SJSA1 (cell line): ENCODE data around the gene ITGA11. TPM values are rescaled to one million over a fixed set of nuclear protein-coding genes. Genes with fewer than 3 reads are reported as not detected.
A peak's percentile ranks its signal among the peaks of the same experiment; 100 is the strongest.
"Not testable (repeated sequence)": the region's sequence is repeated elsewhere in the genome, so short reads cannot be mapped to it uniquely, and the experiment has no call there.

Source experiments
- DNase-seq, 2 experiments: peaks; one replicate each; pipeline ENCODE4 v3.0.0-alpha.2; 2015 to 2020; ENCODE audit warnings: low spot score in 2 of 2, low read depth in 1 of 2
- H3K27ac ChIP-seq: fragments of 250-450 bp; sonication (Bioruptor Pico); 2 replicates; pipeline ENCODE4 v1.5.1; 2020; ENCODE audit warnings: mild to moderate bottlenecking, moderate library complexity
- H3K27me3 ChIP-seq: fragments of 250-450 bp; sonication (Bioruptor Pico); replicated peaks from 2 replicates; pipeline ENCODE4 v1.5.1; 2020; ENCODE audit warnings: mild to moderate bottlenecking, moderate library complexity
- H3K36me3 ChIP-seq: fragments of 250-450 bp; sonication (Bioruptor Pico); 2 replicates; pipeline ENCODE4 v1.5.1; 2020; ENCODE audit warnings: mild to moderate bottlenecking
- H3K4me1 ChIP-seq: fragments of 250-450 bp; sonication (Bioruptor Pico); replicated peaks from 2 replicates; pipeline ENCODE4 v1.6.1; 2021; ENCODE audit warnings: mild to moderate bottlenecking
- H3K4me3 ChIP-seq: fragments of 250-450 bp; sonication (Bioruptor Pico); 2 replicates; pipeline ENCODE4 v1.5.1; 2020; ENCODE audit warnings: mild to moderate bottlenecking
- H3K9me3 ChIP-seq: fragments of 250-450 bp; sonication (Bioruptor Pico); replicated peaks from 2 replicates; pipeline ENCODE4 v1.5.1; 2020; ENCODE audit warnings: mild to moderate bottlenecking
- total RNA-seq: library from RNA; depleted of rRNA; stranded (reverse); fragments of >200 nt; shearing (Covaris generic); gene quantifications from 2 replicates; pipeline ENCODE4 v1.2.3, GENCODE V29; 2014

Gene ITGA11
- total RNA-seq, 1 experiment from 2014 or later: 0.34 TPM

DNA sequence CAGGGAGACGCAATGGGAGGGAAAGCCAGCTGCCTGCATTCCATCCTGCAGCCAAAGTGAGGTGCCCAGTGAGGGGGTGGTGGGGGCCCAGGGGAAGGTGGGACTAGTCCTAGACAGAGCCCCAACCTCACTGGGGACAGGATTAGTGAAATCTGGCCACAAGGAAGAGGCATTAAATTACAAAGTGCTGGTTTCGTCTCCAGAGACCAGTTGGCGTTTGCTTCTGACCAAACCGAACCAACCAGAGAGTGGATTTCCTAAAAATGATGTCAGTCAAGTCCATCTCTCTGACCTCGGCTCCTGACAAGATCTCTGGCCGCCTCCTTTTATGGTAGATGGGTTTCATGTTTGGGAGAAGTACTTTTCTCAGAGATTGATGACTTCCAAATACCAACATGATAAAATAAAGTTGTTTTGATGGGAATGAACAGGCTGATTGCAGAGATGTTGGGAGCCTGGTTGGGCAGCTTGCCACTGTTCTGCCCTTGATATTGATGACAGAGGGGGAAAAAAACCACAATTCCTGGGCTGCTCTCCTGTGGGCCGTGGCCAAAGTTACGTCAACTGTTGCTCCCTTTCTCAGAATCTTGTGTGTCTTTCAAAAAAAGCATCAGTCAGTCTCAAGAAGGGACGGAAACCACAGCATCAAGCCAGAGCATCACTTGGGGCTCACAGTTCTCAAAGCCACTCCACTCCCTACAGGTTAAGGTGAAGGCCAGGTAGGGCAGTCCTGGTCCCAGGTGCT lies 24.6 kb downstream of the ITGA11 start:
- no peak overlapping the region for H3K27ac ChIP-seq
- no peaks in the 10 kb centered on the region for H3K9me3 ChIP-seq
- H3K4me1 ChIP-seq: no peaks in the 10 kb centered on the region
- no peak overlapping the region for H3K4me3 ChIP-seq
- DNase-seq: peak in 1 of 2 experiments; percentile 36
- no peaks in the 10 kb centered on the region for H3K36me3 ChIP-seq
- no peaks in the 10 kb centered on the region for H3K27me3 ChIP-seq

DNA sequence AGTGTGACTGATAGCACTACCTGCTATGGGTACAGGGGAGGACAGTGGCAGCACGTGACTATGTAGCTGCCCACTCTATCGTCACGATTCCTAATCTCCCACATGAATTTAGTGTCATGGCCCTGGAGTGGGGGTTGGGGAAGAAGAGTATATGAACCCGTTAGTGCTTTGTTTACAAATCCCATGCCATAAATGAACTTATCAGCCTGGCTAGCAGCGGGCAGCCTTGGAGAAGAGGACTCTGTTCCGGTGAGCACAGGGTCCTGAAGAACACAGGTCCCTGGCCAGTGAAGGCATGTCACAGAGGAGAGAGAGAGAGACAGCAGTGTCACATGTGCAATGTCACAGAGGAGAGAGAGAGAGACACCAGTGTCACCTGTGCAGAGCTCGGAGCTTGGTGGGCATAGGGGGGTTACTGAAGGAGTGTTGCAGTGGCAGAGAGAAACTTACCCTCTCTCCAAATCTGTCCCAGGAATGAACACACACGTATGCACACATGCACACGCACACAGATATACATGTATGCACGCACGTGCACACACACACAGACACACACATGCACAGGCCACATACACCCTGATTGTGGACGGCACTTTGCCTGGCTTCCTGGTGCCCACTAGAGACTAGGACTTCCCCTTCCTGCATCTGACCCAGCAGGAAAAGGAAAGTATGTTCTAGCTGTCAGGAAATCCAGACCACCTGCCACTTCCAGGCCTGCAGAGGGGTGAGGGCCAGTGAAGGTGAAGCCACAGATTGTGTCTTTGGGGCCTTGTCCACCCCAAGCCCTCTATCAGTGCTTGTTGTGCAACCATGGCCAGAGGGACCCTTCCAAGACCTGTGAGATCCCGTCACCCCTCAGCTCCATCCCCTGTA lies 26.3 kb downstream of the ITGA11 start:
- Histone ChIP-seq H3K4me3 (no peak overlapping the region), H3K9me3 (no peaks in the 10 kb centered on the region), H3K4me1 (no peaks in the 10 kb centered on the region), H3K27ac (no peak overlapping the region), H3K27me3 (no peaks in the 10 kb centered on the region), H3K36me3 (no peaks in the 10 kb centered on the region)
- peak in 1 of 2 experiments; percentile 26 for DNase-seq

DNA sequence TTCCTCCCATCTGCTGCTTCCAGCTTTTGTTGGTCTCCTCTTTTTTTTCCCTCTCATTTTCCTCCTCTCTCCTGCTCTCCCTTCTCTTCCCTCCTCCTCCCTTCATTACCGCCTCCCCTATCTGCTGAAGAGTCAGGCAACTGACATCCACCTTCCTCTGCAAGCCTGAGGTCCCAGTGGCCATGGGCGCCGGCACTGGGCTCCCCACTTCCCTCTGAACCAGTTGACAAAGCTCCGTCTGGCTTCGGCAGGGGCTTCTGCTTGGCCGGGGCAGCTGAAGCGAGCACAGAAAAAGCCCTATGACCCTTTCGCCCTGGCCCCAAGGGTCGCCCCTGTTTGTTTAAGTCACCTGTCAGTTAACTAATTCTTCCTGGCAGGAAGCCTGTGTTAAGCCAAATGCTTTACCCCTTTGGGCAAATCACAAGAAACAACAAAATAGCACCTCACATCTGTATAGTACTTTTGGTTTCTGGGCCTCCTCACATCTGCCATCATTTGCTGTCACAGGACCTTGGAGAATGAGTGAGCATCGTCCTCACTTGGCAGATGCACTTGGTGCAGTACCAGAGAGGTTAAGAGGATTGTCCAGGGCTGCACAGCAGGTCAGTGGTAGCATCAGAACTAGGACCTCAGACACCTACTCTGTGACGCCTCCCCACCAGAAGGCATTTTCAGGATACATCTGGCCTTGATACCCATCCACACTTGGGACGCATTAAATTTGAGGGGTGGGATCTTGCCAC lies 27.7 kb downstream of the ITGA11 start:
- Histone ChIP-seq H3K27ac (no peak overlapping the region), H3K27me3 (no peaks in the 10 kb centered on the region), H3K9me3 (no peaks in the 10 kb centered on the region), H3K4me1 (no peaks in the 10 kb centered on the region; the same call in 1 of the 2 replicates), H3K4me3 (no peak overlapping the region), H3K36me3 (no peaks in the 10 kb centered on the region)
- peak in 1 of 2 experiments; percentile 32 for DNase-seq

DNA sequence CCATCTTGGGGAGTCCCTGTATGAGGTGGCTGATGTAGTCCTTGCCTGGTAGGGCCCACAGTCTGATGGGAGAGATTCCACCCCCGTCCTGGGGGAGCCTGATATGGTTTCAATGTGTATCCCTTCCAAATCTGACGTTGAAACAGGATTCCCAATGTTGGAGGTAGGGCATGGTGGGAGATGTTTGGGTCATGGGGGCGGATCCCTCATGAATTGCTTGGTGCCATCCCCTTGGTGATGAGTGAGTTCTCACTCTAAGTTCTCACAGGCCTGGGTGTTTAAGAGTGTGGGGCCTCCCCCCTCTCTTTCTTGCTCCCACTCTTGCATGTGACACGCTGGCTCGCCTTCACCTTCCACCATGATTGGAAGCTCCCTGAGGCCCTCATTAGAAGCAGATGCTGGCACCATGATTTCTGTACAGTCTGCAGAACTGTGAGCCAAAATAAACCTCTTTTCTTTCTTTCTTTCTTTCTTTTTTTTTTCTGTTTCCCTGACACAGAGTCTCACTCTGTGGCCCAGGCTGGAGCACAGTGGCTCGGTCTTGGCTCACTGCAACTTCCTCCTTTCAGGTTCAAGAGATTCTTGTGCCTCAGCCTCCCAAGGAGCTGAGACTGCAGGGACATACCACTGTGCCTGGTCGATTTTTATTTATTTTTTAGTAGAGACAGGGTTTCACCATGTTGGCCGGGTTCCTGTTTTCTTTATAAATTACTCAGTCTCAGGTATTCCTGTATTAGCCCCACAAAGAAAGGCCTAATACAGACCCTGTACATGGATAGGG lies 28.6 kb downstream of the ITGA11 start:
- Histone ChIP-seq H3K27me3 (no peaks in the 10 kb centered on the region), H3K9me3 (no peaks in the 10 kb centered on the region), H3K4me1 (no peaks in the 10 kb centered on the region; the same call in 1 of the 2 replicates), H3K36me3 (no peaks in the 10 kb centered on the region), H3K27ac (no peak overlapping the region), H3K4me3 (no peak overlapping the region)
- DNase-seq: peak in 1 of 2 experiments; percentile 15

DNA sequence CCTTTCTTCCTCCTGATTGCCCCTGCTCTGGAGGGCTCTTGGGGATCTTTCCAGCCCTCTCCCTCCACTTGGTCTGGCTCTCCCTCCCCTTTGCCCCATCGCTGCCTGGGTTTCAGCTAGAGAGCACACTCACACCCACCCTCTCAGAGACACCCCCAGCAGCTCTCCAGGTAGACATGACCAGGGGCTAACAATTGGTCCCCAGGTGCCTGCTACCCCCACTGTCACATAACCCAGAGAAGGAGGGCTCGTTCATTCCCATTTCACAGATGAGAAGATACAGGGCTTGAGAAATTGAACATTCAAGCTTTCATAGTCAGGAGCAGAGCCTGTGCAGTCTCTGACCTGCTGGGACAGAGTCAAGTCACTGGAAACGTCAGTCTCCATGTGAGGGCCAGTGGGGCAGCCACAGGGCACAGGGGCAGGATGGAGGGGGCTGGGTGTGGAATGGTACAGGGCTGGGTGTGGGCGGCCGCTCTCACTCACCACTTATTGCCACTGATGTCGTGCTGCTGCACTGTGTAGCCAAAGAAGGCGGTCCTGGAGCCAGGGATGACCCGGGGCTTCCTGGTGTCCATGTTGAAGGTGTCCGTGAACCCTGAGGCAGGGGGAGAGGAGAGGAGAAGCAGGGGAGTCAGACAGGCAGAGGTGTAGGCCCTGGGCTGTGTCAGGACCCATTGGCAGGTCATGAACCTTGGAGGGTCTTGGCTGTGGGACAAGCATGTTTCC lies 29.4 kb downstream of the ITGA11 start:
- peak in 1 of 2 experiments; percentile 36 for DNase-seq
- Histone ChIP-seq H3K36me3 (no peaks in the 10 kb centered on the region), H3K4me1 (no peaks in the 10 kb centered on the region; the same call in 1 of the 2 replicates), H3K9me3 (no peaks in the 10 kb centered on the region), H3K27me3 (no peaks in the 10 kb centered on the region), H3K27ac (no peak overlapping the region), H3K4me3 (no peak overlapping the region)

DNA sequence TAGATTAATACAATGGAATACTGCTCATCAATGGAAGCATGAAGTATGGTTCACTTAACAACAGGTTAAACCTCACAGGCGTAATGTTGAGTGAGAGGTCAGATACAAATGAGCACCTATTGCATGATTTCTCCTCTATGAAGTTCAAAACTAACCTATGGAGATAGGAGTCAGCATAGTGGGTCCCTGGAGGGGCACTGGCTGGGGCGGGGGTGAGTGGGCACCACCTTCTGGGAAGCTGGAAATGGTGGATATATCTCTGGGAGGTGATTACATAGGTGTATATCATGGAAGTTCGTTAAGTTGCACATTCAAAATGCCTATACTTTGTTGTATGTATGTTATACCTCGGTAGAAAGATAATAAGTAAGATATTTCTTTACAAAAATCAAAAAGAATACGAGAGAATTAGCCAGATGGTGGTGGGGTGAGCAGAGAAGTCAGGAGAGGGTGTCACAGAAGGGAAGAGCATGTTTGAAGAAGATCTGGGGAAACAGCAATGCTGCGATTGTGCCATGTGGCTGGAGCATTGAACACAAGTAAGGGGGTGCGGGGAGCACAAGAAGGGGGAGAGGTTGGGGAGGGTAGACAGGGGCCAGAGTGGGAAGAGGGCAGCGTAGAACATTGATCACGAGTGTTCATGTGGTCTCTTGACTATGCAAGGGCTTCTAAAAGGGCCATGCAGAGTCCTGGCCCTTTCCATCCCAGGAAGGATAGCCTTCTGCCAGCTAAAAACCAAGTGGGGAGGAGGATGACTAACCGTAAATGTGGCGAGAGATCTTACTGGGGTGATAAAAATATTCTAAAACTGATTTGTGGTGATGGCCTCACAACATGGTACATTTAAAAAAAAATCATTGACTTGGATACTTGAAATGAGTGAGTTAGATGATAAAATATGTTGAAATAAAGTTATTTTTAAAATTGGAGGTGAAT lies 30.2 kb downstream of the ITGA11 start:
- no peak overlapping the region for H3K27ac ChIP-seq
- peak in 1 of 2 experiments; percentile 24 for DNase-seq
- no peak overlapping the region for H3K4me3 ChIP-seq
- H3K36me3 ChIP-seq: no peaks in the 10 kb centered on the region
- no peaks in the 10 kb centered on the region; the same call in 1 of the 2 replicates for H3K4me1 ChIP-seq
- H3K27me3 ChIP-seq: no peaks in the 10 kb centered on the region
- no peaks in the 10 kb centered on the region for H3K9me3 ChIP-seq

DNA sequence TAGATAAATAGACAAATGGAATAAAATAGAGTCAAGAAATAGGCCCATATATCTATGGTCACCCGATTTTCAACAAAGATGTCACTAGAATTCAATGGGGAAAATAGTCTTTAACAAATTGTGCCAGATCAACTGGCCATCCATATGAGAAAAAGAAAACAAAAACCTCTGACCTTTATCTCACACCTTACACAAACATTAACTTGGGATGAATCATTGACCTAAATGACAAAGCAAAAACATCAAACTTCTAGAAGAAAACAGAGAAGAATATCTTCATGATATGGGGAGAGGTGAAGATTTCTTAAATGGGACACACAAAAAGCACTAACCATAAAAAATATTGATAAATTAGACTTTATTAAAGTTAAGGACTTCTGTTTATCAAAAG lies 31.9 kb downstream of the ITGA11 start:
- Histone ChIP-seq H3K9me3 (no peaks in the 10 kb centered on the region), H3K27ac (no peak overlapping the region), H3K36me3 (no peaks in the 10 kb centered on the region), H3K27me3 (no peaks in the 10 kb centered on the region), H3K4me3 (no peak overlapping the region), H3K4me1 (no peaks in the 10 kb centered on the region; the same call in 1 of the 2 replicates)
- no peak for DNase-seq

DNA sequence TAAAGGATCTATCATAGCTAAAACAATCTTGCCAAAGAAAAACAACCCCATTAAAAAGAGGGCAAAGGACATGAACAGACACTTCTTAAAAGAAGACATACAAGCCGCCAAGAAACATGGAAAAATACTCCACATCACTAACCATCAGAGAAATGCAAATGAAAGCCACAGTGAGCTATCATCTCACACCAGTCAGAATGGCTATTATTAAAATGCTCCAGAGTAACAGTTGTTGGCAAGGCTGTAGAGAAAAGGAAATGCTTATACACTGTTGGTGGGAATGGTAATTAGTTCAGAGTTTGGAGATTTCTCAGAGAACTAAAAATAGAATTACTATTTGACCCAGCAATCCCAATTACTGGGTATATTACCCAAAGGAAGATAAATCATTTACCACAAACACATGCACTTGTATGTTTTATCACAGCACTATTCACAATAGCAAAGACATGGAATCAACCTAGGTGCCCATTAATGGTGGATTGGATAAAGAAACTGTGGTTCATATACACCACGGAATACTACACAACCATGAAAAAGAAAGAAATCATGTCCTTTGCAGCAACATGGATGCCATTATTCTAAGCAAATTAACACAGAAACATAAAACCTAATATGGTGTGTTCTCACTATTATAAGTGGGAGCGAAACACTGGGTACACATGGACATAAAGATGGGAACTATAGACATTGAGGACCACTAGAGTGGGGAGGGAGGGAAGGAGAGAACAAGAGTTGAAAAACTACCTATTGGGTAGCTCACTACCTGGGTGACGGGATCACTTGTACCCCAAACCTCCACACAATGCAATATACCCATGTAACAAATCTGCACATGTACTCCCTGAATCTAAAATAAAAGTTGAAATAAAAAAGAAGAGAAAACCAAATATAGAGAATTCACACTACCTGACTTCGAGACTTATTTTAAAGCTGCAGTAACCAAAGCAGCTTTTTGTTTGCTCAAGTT lies 32.6 kb downstream of the ITGA11 start:
- DNase-seq: peak in 1 of 2 experiments; percentile 0
- Histone ChIP-seq H3K4me3 (no peak overlapping the region), H3K4me1 (no peaks in the 10 kb centered on the region; the same call in 1 of the 2 replicates), H3K9me3 (no peaks in the 10 kb centered on the region), H3K36me3 (no peaks in the 10 kb centered on the region), H3K27ac (no peak overlapping the region), H3K27me3 (no peaks in the 10 kb centered on the region)

DNA sequence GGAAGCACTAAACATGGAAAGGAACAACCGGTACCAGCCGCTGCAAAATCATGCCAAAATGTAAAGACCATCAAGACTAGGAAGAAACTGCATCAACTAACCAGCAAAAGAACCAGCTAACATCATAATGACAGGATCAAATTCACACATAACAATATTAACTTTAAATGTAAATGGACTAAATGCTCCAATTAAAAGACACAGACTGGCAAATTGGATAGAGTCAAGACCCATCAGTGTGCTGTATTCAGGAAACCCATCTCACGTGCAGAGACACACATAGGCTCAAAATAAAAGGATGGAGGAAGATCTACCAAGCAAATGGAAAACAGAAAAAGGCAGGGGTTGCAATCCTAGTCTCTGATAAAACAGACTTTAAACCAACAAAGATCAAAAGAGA lies 34.0 kb downstream of the ITGA11 start:
- H3K36me3 ChIP-seq, H3K4me1 ChIP-seq, H3K4me3 ChIP-seq, H3K9me3 ChIP-seq, H3K27me3 ChIP-seq, DNase-seq, H3K27ac ChIP-seq: not testable (repeated sequence)

DNA sequence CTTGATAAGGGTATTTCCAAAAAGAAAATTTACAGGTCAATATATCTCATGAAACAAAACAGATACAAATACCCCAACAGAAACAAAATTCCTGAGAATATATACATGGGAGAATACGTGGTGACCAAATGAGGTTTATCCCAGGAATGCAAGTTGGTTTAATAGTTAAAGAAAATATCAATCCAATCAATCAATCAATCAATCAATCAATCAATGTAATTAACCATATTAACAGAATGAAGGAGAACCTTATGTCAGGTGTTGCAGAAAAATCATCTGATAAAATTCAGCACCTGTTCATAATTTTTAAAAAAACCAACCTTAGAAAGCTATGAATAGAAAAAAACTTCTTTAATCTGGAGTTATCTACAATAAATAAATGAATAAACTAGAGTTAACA lies 35.9 kb downstream of the ITGA11 start:
- Histone ChIP-seq H3K27ac (no peak overlapping the region), H3K36me3 (no peaks in the 10 kb centered on the region), H3K4me3 (no peak overlapping the region), H3K27me3 (no peaks in the 10 kb centered on the region), H3K4me1 (no peaks in the 10 kb centered on the region; the same call in 1 of the 2 replicates), H3K9me3 (no peaks in the 10 kb centered on the region)
- no peak for DNase-seq

DNA sequence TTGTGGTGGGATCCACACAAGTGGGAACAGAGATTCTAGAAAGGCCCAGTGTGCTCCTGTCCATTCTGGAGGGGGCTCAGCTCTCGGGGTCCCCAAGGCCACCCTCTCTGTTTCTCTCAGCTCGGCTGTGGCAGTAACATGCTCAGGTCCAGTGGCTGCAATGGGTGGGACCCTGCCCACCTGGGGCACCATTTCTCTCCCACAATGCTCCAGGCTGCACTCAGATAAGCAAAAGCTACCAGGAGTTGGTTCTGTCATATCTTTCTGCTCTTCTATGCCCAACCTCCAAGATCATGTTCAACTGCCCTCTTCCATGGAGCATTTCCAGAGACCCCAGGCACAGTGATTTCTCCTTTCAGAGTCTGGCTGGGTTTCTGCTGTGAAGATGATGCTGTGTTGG lies 40.8 kb downstream of the ITGA11 start:
- no peaks in the 10 kb centered on the region for H3K27me3 ChIP-seq
- H3K27ac ChIP-seq: no peak overlapping the region
- no peaks in the 10 kb centered on the region for H3K9me3 ChIP-seq
- H3K4me3 ChIP-seq: no peak overlapping the region
- peak in 1 of 2 experiments; percentile 16 for DNase-seq
- H3K36me3 ChIP-seq: no peaks in the 10 kb centered on the region
- peaks cover 16% of the 10 kb centered on the region for H3K4me1 ChIP-seq
